Measurements from ENCODE around the gene SAFB2.
A peak's percentile ranks its signal among the peaks of the same experiment; 100 is the strongest.

SAFB2 gene

GRCh38 chr19:5619946-5620345 lies 2.6 kb downstream of the SAFB2 start:
- no peaks in the 10 kb centered on the region for H3K9me3 ChIP-seq
- TF ChIP-seq, protein P1, sequence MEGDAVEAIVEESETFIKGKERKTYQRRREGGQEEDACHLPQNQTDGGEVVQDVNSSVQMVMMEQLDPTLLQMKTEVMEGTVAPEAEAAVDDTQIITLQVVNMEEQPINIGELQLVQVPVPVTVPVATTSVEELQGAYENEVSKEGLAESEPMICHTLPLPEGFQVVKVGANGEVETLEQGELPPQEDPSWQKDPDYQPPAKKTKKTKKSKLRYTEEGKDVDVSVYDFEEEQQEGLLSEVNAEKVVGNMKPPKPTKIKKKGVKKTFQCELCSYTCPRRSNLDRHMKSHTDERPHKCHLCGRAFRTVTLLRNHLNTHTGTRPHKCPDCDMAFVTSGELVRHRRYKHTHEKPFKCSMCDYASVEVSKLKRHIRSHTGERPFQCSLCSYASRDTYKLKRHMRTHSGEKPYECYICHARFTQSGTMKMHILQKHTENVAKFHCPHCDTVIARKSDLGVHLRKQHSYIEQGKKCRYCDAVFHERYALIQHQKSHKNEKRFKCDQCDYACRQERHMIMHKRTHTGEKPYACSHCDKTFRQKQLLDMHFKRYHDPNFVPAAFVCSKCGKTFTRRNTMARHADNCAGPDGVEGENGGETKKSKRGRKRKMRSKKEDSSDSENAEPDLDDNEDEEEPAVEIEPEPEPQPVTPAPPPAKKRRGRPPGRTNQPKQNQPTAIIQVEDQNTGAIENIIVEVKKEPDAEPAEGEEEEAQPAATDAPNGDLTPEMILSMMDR (IDR thresholded peaks at IDR 0.05; ENCODE audit: low read depth, low read length): no peak
- H3K27me3 ChIP-seq: no peaks in the 10 kb centered on the region
- H3K4me3 ChIP-seq (ENCODE audit: low read depth, low read length): peak overlapping the region; percentile 100
- no peaks in the 10 kb centered on the region; the same call in 1 of the 2 replicates for H3K4me1 ChIP-seq
- peaks cover 65% of the 10 kb centered on the region for H3K36me3 ChIP-seq
- no peak for DNase-seq

DNA sequence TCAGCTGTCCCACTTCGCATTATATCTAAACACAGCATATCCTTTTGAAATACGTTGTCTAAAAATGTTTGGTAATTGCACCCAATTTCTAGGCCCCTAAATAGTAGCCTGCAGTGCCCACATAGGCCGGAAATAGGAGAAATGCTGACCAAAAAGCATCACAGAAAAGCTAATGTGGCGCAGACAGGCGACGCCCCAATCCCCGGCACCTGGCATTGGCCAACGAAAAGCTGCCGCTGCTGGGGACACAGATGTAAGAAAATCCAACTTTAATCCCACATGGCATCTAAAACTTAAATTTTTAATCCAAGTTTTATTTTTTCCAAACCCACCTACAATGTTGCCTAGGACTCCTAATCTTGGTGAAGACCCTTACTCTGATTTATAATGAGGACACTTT lies 4.0 kb downstream of the SAFB2 start:
- Histone ChIP-seq H3K36me3 (peaks cover 72% of the 10 kb centered on the region), H3K9me3 (no peaks in the 10 kb centered on the region), H3K4me3 (ENCODE audit: low read depth, low read length) (no peak overlapping the region), H3K27me3 (no peaks in the 10 kb centered on the region), H3K4me1 (no peaks in the 10 kb centered on the region; the same call in 1 of the 2 replicates)
- TF ChIP-seq, protein P1 (IDR thresholded peaks at IDR 0.05; ENCODE audit: low read depth, low read length): no peak
- no peak for DNase-seq

DNA sequence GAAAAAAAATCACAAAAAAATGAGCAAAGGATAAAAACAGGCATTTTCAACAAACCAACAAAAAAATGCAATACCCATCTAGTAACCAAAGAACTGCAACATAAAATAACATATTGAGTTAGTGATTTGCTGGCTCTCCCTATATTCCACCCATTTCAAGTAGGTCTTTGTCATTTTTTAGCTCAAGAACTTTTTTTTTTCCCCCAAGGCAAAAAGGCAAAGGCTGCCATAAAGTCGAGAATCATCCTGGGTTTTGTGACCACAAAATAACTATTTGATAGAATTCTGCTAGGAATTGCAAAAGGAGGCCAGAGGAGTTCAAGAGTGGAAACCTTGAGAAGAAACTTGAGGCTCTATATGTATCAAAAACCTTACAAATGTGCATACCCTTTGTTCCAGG lies 5.5 kb downstream of the SAFB2 start:
- H3K27me3 ChIP-seq: no peaks in the 10 kb centered on the region
- DNase-seq: no peak
- H3K36me3 ChIP-seq: peaks cover 87% of the 10 kb centered on the region
- TF ChIP-seq, protein P1 (IDR thresholded peaks at IDR 0.05; ENCODE audit: low read depth, low read length): no peak
- H3K4me3 ChIP-seq (ENCODE audit: low read depth, low read length): no peak overlapping the region
- H3K4me1 ChIP-seq: no peaks in the 10 kb centered on the region; the same call in 1 of the 2 replicates
- H3K9me3 ChIP-seq: no peaks in the 10 kb centered on the region

- no peaks in the 10 kb centered on the region for H3K9me3 ChIP-seq
- H3K36me3 ChIP-seq: peaks cover 86% of the 10 kb centered on the region
- TF ChIP-seq, protein P1 (IDR thresholded peaks at IDR 0.05; ENCODE audit: low read depth, low read length): no peak
- no peaks in the 10 kb centered on the region for H3K27me3 ChIP-seq
- no peak overlapping the region for H3K4me3 ChIP-seq (ENCODE audit: low read depth, low read length)
- DNase-seq: no peak
- H3K4me1 ChIP-seq: no peaks in the 10 kb centered on the region; the same call in 1 of the 2 replicates
These were observed 6.7 kb downstream of the SAFB2 start for GRCh38 chr19:5615756-5616327.

- Histone ChIP-seq H3K27me3 (no peaks in the 10 kb centered on the region), H3K36me3 (peaks cover 89% of the 10 kb centered on the region), H3K4me1 (no peaks in the 10 kb centered on the region; the same call in 1 of the 2 replicates), H3K9me3 (no peaks in the 10 kb centered on the region), H3K4me3 (ENCODE audit: low read depth, low read length) (no peak overlapping the region)
- TF ChIP-seq, protein P1 (IDR thresholded peaks at IDR 0.05; ENCODE audit: low read depth, low read length): no peak
- no peak for DNase-seq
These were observed 9.4 kb downstream of the SAFB2 start for GRCh38 chr19:5612891-5613865.
